Upper lobe of left lung (tissue), 4 donors: Measurements from ENCODE around the gene HAL.

Experiments
- EP300 ChIP-seq, 4 donors: sonication (generic); formaldehyde crosslinking; IDR thresholded peaks; one replicate each; pipeline ENCODE4 v1.5.1; 2017; ENCODE audit warnings: antibody characterized with exemption in 4 of 4, control low read depth in 2 of 4
- POLR2A ChIP-seq, 4 donors: fragments of 450-650 bp; IDR thresholded peaks; one replicate each; pipeline ENCODE4 v1.5.1; 2016 to 2017; ENCODE audit warnings: antibody characterized with exemption in 4 of 4, mild to moderate bottlenecking in 2 of 4
- TF ChIP-seq, protein P1 (sequence below), 6 experiments: fragments of 450-650 bp in 4 of 6; fragments of 200-600 bp in 2 of 6; sonication (generic) in 2 of 6; IDR thresholded peaks; one replicate each; pipeline ENCODE4 v1.5.1; 2016 to 2019; ENCODE audit warnings: antibody characterized with exemption in 6 of 6

DNA sequence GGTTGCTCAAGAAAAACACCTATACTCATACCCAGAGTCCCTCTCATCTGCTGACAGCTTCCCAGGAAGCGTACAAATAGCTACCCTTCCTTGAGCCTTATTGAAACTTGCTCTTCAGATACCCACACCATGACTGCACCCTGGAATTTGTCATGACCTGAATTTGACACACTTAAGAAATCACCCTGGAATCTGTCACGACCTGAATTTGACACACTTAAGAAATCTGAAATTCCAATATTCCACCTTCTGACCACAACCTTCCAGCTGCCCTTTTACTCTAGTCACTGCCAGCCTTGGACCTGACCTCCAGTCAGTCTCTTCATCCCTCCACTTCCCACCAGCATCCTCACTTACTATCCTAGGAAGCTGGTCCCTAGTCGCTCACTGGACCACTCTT is 1.1 kb upstream of the HAL start:
- TF ChIP-seq, protein P1, sequence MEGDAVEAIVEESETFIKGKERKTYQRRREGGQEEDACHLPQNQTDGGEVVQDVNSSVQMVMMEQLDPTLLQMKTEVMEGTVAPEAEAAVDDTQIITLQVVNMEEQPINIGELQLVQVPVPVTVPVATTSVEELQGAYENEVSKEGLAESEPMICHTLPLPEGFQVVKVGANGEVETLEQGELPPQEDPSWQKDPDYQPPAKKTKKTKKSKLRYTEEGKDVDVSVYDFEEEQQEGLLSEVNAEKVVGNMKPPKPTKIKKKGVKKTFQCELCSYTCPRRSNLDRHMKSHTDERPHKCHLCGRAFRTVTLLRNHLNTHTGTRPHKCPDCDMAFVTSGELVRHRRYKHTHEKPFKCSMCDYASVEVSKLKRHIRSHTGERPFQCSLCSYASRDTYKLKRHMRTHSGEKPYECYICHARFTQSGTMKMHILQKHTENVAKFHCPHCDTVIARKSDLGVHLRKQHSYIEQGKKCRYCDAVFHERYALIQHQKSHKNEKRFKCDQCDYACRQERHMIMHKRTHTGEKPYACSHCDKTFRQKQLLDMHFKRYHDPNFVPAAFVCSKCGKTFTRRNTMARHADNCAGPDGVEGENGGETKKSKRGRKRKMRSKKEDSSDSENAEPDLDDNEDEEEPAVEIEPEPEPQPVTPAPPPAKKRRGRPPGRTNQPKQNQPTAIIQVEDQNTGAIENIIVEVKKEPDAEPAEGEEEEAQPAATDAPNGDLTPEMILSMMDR (IDR thresholded peaks at IDR 0.05): no peak
- TF ChIP-seq EP300 (IDR thresholded peaks at IDR 0.05): no peak
- TF ChIP-seq POLR2A (IDR thresholded peaks at IDR 0.05): no peak
